Lung (tissue), 12 donors: ENCODE measurements around the gene KRTAP26-1. TPM values are rescaled to one million over a fixed set of nuclear protein-coding genes. Genes with fewer than 3 reads are reported as not detected.
A peak's percentile ranks its signal among the peaks of the same experiment; 100 is the strongest.

Source experiments
- ATAC-seq: fragments of 200-7000 bp; cut with Tn5 transposase; one replicate; pipeline ENCODE4 v1.9.1; 2020; ENCODE audit warnings: moderate number of reproducible peaks; ENCODE audit not compliant: insufficient read depth, low FRiP score
- DNase-seq, 3 donors: peaks; one replicate each; pipeline ENCODE4 v3.0.0-alpha.2; 2013 to 2017
- H3K27ac ChIP-seq, 2 donors: one replicate each; pipeline ENCODE4 v1.5.1; 2013; ENCODE audit warnings: mild to moderate bottlenecking in 2 of 2, moderate library complexity in 2 of 2, control low read depth in 1 of 2, inconsistent platforms in 1 of 2, low read depth in 1 of 2, low read length in 1 of 2
- H3K27me3 ChIP-seq, 3 donors: one replicate each; pipeline ENCODE4 v1.5.1; 2013; ENCODE audit warnings: low read length in 2 of 3; ENCODE audit not compliant: control insufficient read depth in 3 of 3, insufficient read depth in 3 of 3
- H3K36me3 ChIP-seq, 4 donors: one replicate each; pipeline ENCODE4 v1.5.1; 2013; ENCODE audit warnings: low read length in 4 of 4, mild to moderate bottlenecking in 1 of 4, moderate library complexity in 1 of 4; ENCODE audit not compliant: control insufficient read depth in 4 of 4, insufficient read depth in 4 of 4
- H3K4me1 ChIP-seq, 5 donors: one replicate each; pipeline ENCODE4 v1.5.1; 2013; ENCODE audit warnings: low read length in 5 of 5, mild to moderate bottlenecking in 2 of 5, moderate library complexity in 1 of 5; ENCODE audit not compliant: control insufficient read depth in 5 of 5, insufficient read depth in 5 of 5
- H3K4me3 ChIP-seq: one replicate; pipeline ENCODE4 v1.5.1; 2013; ENCODE audit warnings: mild to moderate bottlenecking, control low read depth, moderate library complexity
- H3K9ac ChIP-seq, 2 donors: one replicate each; pipeline ENCODE4 v1.5.1; 2013; ENCODE audit warnings: low read length in 2 of 2, control low read depth in 1 of 2; ENCODE audit not compliant: insufficient read depth in 1 of 2
- H3K9me3 ChIP-seq, 4 donors: one replicate each; pipeline ENCODE4 v1.5.1; 2013; ENCODE audit warnings: low read length in 3 of 4, mild to moderate bottlenecking in 1 of 4, moderate library complexity in 1 of 4; ENCODE audit not compliant: control insufficient read depth in 4 of 4, insufficient read depth in 3 of 4
- WGBS, 2 donors: extraction: QIAGEN DNeasy Blood & Tissue Kit; methylation state at CpG; one replicate each; pipeline ENCODE4 v1.1.7; 2013; 5-methylcytosine and 5-hydroxymethylcytosine counted together
- polyA plus RNA-seq, 2 donors: library from polyadenylated mRNA; stranded (reverse); fragments of 200-250 nt; gene quantifications; one replicate each; pipeline ENCODE4 v1.2.1, GENCODE V29; 2013
- total RNA-seq, 2 donors: library from RNA; depleted of rRNA in 1 of 2; stranded (reverse); fragments of >200 nt in 1 of 2; gene quantifications; one replicate each; pipeline ENCODE4 v1.2.1, GENCODE V29; 2014 to 2021
- TF ChIP-seq, protein P1 (sequence below): IDR thresholded peaks from 2 replicates; pipeline ENCODE4 v1.5.1; 2012; ENCODE audit warnings: mild to moderate bottlenecking; ENCODE audit errors: control extremely low read depth, extremely low read depth
- donor health status: control.
- donor health status: control.
- donor health status: Bipolar disorder and iron deficiency.
- donor health status: healthy.
- donor health status: DM: yes; HTN: yes; CAD: no.

Gene KRTAP26-1
- total and polyA plus RNA-seq, 4 donors = not detected

DNA sequence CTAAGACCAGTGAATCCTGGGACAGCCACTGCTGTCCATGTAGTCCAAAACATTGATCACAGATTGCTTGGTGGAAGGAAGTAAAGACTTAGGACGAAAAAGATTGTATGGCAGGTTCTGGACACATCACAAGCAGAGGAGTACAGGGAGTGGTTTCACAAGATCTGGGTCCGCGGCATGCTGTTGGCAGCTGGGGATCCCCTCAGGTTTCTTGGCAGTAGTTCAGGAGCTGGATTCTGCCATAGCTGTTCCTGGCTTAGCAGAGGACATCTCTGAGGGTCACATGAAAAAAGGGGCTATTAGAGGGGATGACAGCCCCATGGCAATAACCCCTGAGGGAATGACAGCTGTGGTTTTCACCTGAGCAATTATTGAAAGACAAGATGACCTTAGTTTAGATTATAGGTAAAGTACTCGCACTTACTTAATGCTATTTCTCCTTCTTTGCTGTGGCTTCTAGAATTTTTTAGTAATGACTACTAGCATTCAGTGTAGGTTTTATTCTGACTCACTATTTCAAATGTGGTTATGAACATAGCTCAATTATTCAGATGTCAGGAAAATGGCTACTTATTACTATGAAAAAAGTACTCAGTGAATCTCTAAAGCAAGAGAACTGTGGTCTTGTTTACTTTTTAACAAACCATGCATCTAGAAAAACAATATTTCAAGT, 9.2 kb upstream of the KRTAP26-1 start:
- ATAC-seq (no peak), DNase-seq (no peak)
- Histone ChIP-seq H3K9me3 (peaks cover 0 to 1% (median 0%) of the 10 kb centered on the region in 4 donors), H3K36me3 (no peaks in the 10 kb centered on the region), H3K9ac (no peak overlapping the region), H3K4me3 (no peak overlapping the region), H3K27me3 (no peaks in the 10 kb centered on the region), H3K4me1 (no peaks in the 10 kb centered on the region), H3K27ac (no peak overlapping the region)
- WGBS, 2 donors = 84 to 85% methylated on average over 4 of the region's 4 CpGs
- TF ChIP-seq, protein P1, sequence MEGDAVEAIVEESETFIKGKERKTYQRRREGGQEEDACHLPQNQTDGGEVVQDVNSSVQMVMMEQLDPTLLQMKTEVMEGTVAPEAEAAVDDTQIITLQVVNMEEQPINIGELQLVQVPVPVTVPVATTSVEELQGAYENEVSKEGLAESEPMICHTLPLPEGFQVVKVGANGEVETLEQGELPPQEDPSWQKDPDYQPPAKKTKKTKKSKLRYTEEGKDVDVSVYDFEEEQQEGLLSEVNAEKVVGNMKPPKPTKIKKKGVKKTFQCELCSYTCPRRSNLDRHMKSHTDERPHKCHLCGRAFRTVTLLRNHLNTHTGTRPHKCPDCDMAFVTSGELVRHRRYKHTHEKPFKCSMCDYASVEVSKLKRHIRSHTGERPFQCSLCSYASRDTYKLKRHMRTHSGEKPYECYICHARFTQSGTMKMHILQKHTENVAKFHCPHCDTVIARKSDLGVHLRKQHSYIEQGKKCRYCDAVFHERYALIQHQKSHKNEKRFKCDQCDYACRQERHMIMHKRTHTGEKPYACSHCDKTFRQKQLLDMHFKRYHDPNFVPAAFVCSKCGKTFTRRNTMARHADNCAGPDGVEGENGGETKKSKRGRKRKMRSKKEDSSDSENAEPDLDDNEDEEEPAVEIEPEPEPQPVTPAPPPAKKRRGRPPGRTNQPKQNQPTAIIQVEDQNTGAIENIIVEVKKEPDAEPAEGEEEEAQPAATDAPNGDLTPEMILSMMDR = no peak

DNA sequence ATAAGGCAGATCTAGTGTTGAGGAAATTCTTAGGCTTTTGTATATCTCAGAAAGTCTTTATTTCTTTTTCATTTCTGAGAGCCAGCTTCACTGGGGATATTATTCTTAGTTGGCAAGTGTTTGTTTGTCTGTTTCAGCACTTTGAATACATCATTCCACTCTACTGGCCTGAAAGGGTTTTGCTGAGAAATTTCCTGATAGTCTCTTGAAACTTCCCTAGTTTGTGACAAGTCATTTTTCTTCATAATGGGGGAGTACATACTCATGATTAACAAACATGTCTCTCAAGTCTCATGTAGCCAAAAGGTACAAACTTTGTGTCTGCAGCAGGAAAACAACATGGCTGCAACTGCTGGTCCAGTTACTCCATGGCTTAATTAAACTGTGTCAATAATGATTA, 6.3 kb upstream of the KRTAP26-1 start:
- no peaks in the 10 kb centered on the region for H3K4me1 ChIP-seq
- H3K27ac ChIP-seq = no peak overlapping the region
- no peak overlapping the region for H3K4me3 ChIP-seq
- ATAC-seq = no peak
- H3K27me3 ChIP-seq = no peaks in the 10 kb centered on the region
- no peaks in the 10 kb centered on the region for H3K36me3 ChIP-seq
- peaks cover 0 to 1% (median 0%) of the 10 kb centered on the region in 4 donors for H3K9me3 ChIP-seq
- no peak overlapping the region for H3K9ac ChIP-seq
- TF ChIP-seq, protein P1 = no peak
- DNase-seq = no peak

DNA sequence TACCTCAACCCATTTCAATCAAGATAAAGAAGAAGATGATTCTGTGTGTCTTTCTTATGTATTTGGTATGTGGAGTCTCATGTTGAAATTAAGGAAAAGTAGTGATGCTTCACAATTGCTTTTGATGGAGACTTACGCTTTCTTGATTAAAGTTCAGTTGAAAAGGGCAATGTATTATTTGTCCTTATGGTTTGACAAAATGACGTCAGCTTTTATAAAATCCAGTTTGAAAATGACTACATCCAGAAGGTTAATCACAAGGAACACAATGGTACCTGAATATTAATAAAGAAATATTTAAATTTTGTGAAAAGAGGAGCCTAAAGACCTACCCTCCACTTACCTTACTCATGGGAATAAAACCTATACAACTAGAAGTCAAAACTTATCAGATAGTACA, 4.4 kb downstream of the KRTAP26-1 start:
- no peaks in the 10 kb centered on the region for H3K4me1 ChIP-seq
- TF ChIP-seq, protein P1 = no peak
- 87 to 94% methylated on average over 2 of the region's 2 CpGs for WGBS, 2 donors
- no peak overlapping the region for H3K4me3 ChIP-seq
- no peak for DNase-seq
- H3K36me3 ChIP-seq = no peaks in the 10 kb centered on the region
- ATAC-seq = no peak
- peaks cover 0 to 2% (median 0%) of the 10 kb centered on the region in 4 donors for H3K9me3 ChIP-seq
- H3K27me3 ChIP-seq = peaks cover 0 to 7% (median 0%) of the 10 kb centered on the region in 3 donors
- no peak overlapping the region for H3K27ac ChIP-seq
- H3K9ac ChIP-seq = no peak overlapping the region

DNA sequence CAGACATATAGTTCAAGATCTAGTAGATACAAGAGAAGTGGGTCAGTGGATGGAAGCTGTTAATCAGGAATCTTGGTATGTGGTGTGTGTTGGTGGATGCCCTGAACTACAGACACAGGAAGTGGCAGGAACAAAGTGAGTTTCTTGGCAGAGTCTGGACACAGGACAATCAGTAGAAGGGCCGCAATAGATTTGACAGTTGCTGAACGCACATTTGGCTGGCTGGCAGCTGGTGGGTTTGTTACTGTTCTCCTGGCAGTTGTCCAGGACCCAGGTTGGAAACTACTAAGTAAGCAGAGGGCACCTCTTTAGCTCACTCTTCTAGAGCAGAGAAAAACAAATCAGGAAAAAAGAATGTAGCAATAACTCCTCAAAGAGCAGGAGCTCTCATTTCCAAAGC, 13.2 kb downstream of the KRTAP26-1 start:
- H3K27me3 ChIP-seq = no peaks in the 10 kb centered on the region
- peaks cover 0 to 2% (median 0%) of the 10 kb centered on the region in 4 donors for H3K9me3 ChIP-seq
- no peak for ATAC-seq
- TF ChIP-seq, protein P1 = no peak
- H3K4me1 ChIP-seq = no peaks in the 10 kb centered on the region
- no peak overlapping the region for H3K9ac ChIP-seq
- DNase-seq = peak in 1 of 3 donors; percentile 19
- H3K36me3 ChIP-seq = no peaks in the 10 kb centered on the region
- H3K27ac ChIP-seq = no peak overlapping the region
- H3K4me3 ChIP-seq = no peak overlapping the region
- WGBS, 2 donors = 55 to 58% methylated on average over 2 of the region's 2 CpGs
